Measurements from ENCODE around the gene DPH7.
"Not testable (repeated sequence)": the region's sequence is repeated elsewhere in the genome, so short reads cannot be mapped to it uniquely, and the experiment has no call there.

DPH7 gene

GRCh38 chr9:137550958-137551263 lies 27.8 kb downstream of the DPH7 start:
- DNase-seq (ENCODE audit: low read depth in 3 of 3, low spot score in 1 of 3): not testable (repeated sequence)

- DNase-seq (ENCODE audit: low read depth in 3 of 3, low spot score in 1 of 3): peak in 2 of 3 donors; percentile 22 to 24
These were observed 28.5 kb downstream of the DPH7 start, which contains the start of gene PNPLA7 for GRCh38 chr9:137550231-137550621. Gene PNPLA7, minus strand, starts transcription at chr9:137550402. Its CDS starts 205 bp downstream, at chr9:137550197.

GRCh38 chr9:137547687-137548543 lies 30.8 kb downstream of the DPH7 start:
- no peak for DNase-seq (ENCODE audit: low read depth in 3 of 3, low spot score in 1 of 3)

DNA sequence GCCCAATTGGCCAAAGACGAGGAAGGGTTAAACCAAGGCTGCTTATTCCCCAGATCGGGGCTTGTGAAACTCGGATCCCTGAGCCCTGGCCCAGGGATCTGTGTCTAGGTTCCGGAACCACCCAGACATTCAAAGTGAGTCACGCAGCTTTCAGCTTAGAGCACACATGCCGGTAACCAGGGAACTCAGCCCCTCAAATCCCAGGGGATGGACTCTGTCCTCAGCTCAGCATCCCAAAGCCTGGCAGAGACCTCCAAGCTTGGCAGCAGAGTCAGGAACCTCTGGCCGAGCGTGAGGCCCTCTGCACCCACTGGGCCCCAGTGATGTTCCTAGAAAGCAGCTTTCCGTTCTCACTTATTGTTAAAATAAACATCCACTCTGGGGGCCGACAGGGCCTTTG lies 33.6 kb downstream of the DPH7 start:
- DNase-seq (ENCODE audit: low read depth in 3 of 3, low spot score in 1 of 3): no peak

DNA sequence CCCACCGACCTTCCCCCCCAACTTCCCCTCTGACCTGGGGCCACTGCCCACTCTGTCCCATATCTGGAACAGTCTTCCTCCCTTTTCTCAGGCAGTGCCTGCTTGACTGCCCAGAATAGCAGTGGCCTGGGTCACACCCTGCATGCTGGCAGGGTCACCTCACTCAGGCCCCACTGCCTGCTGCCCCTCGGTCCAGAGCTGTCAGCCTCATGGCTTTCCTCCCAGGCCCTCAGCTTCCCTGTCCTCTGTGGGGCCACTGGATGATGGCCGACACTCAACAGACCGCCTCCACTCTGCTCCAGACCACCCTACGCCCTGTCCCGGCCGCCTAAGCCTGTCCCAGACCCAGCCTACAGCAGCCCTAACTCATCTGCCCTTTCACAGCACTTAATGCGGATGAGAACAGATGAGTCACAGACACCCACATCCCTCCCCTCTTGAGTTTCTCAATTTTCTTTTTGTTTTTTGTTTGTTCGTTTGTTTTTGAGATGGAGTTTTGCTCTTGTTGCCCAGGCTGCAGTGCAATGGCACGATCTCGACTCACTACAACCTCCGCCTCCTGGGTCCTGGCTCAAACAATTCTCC lies 34.5 kb downstream of the DPH7 start:
- no peak for DNase-seq (ENCODE audit: low read depth in 3 of 3, low spot score in 1 of 3)

DNA sequence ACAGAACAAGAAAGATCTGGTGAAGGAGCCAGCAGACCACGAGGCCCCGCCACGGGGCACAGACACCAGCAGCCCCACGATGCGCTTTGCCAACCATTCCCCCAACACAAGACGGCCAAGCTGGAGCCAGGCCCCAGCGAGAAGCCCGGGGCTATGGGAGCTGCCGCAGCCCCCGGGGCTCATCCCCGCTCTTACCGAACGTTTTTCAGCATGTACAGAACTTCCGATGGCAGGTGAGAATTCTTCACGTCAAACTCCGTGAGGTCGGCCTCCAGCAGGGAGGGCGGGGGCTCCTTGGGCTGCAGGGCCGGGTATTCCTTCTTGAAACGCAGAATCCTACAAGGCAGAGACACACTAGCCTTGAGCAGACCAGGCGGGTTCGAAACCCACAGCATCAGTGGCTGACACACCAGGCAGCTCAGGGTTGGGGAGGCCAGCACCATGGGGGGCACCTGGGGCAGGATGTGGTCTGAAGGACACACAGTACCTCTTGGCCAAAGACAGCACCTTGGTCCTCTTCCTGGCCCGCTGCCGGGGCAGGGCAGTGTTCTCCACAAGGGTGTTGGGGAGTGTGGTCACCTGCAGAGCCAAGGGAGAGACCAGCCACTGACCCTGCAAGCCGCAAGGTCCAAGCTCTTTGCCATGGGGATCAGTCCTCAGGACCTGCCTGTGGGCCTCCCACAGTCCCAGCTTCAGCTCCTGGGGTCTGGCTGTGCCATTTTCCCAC lies 35.3 kb downstream of the DPH7 start:
- no peak for DNase-seq (ENCODE audit: low read depth in 3 of 3, low spot score in 1 of 3)

DNA sequence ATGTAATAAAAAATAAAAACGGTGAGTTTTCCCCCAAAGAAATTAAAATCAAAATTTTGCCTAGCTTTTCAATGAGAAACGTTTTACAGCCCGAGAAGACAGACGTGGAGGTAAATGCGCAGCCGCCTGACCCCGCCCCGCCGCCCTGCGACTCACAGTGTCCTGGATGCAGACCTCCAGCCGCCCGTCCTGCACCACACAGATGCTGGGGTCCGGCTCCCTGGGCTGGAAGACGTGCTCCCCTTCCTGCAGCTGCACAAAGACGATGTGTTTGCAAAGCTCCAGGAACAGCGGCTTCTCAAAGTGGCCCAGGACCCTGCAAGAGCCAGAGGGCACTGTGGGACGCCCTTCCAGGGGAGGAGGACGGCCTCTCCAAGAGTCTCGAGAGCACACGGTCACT lies 36.2 kb downstream of the DPH7 start:
- DNase-seq (ENCODE audit: low read depth in 3 of 3, low spot score in 1 of 3): no peak

GRCh38 chr9:137540536-137540935 lies 38.2 kb downstream of the DPH7 start:
- DNase-seq (ENCODE audit: low read depth in 3 of 3, low spot score in 1 of 3): no peak

DNA sequence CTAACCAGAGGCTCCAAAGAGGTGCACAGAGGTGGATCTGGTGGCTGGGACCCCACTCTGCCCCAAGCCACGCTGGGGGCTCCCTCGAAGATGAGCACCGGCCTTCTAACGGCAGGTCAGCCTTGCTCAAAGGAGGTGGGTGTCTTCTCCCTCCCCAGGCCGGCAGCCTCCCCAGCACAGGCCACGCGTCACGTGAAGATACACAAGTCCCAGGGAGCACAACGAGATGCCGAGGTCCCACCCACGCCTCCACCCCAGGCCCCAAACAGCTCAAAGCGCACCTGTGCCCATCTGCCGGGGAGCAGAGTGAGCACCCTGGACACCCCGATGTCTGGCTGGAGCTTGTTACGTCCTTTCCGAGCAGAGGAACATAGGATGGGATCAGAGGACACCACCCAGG lies 40.7 kb downstream of the DPH7 start:
- no peak for DNase-seq (ENCODE audit: low read depth in 3 of 3, low spot score in 1 of 3)

- DNase-seq (ENCODE audit: low read depth in 3 of 3, low spot score in 1 of 3): not testable (repeated sequence)
These were observed 42.1 kb downstream of the DPH7 start for GRCh38 chr9:137536594-137537131.

DNA sequence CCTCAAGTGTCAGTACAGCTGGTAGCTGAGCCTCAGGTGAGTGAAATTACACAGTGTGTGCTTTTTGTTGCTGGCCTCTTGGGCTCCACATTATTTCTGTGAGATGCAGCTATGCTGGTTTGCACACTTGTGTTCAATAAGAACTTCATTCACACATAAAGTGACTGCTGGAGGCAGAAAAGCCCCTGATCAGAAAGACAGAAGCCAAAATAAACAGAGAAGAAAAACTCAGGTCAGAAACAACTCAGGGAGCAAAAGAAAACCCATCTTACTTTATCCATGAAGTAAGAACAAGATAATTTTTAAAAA lies 43.7 kb downstream of the DPH7 start:
- DNase-seq (ENCODE audit: low read depth in 3 of 3, low spot score in 1 of 3): no peak

DNA sequence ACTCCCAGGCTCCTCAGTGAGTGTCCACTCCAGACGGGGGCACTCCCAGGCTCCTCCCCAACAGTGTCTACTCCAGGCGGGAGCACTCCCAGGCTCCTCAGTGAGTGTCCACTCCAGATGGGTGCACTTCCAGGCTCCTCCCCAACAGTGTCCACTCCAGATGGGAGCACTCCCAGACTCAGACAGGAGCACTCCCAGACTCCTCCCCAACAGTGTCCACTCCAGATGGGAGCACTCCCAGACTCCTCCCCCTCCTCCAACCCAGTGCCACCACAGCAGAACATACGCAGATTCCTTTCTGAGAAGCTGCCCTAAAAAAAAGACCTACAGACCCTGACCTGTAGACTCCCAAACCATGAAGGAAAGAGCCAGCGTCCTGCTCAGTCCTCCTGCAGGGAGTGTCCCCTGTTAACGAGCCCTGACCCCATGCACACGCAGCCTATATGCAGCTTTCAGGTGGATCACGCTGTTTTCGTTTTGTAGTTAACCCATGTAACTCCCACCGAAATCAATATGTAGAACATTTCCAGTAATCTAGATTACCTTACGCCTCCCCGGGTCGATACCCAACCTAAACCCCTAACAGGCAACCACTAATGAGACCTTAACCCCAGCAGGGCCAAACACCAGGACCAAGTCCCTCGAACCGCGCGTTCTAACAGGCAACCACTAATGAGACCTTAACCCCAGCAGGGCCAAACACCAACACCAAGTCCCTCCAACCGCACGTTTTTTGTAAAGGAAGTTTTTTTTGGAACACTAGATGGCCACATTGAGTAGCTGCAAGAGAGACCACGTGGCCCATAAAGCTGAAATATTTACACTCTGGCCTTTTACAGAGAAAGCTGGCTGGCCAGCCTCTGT lies 44.2 kb downstream of the DPH7 start:
- DNase-seq (ENCODE audit: low read depth in 3 of 3, low spot score in 1 of 3): no peak

GRCh38 chr9:137532891-137533468 lies 45.7 kb downstream of the DPH7 start:
- not testable (repeated sequence) for DNase-seq (ENCODE audit: low read depth in 3 of 3, low spot score in 1 of 3)

GRCh38 chr9:137531099-137531765 lies 47.5 kb downstream of the DPH7 start:
- DNase-seq (ENCODE audit: low read depth in 3 of 3, low spot score in 1 of 3): no peak

- no peak for DNase-seq (ENCODE audit: low read depth in 3 of 3, low spot score in 1 of 3)
These were observed 48.4 kb downstream of the DPH7 start for GRCh38 chr9:137530331-137530730.

- no peak for DNase-seq (ENCODE audit: low read depth in 3 of 3, low spot score in 1 of 3)
These were observed 53.8 kb downstream of the DPH7 start for GRCh38 chr9:137524981-137525317.

DNA sequence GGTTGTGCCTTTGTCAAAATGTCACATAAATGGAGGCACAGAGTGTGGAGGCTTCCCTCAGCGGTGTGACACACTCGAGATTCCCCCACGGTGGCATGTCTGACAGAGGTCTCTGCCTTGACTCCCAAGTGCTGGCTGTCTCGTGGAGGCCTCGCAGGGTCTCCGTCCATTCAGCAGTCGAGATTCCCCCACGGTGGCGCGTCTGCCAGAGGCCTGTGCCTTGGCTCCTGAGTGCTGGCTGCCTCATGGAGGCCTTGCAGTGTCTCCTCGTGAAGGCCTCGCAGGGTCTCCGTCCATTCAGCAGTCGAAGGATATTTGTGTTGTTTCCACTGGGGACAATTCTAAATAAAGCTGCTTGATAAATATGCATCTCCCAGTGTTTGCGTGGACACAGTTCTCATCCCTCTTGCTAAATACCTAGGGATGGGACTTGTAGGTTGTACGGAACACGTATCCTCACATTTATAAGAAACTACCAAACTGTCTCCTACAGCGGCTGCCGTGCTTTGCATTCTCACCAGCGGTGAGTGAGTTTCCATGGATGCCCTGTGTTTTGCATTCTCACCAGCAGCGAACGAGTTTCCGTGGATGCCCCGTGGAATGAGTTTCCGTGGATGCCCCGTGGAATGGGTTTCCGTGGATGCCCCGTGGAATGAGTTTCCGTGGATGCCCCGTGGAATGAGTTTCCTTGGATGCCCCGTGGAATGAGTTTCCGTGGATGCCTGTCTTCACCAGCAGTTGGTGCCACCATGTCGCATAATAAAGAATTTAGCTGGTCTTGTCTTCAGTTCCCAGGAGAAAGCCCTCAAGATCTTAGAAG lies 54.4 kb downstream of the DPH7 start:
- DNase-seq (ENCODE audit: low read depth in 3 of 3, low spot score in 1 of 3): no peak

- DNase-seq (ENCODE audit: low read depth in 3 of 3, low spot score in 1 of 3): no peak
These were observed 55.8 kb downstream of the DPH7 start for GRCh38 chr9:137522746-137523455.

All from stimulated activated CD4-positive, alpha-beta T cell treated with anti-CD3 and anti-CD28 coated beads, TNF-alpha, amount 100 ng/mL, for 1 hour (primary cell).